ENCODE data around the gene TDRD6. TPM values are rescaled to one million over a fixed set of nuclear protein-coding genes. Genes with fewer than 3 reads are reported as not detected.

TDRD6 gene
- total RNA-seq, 6 experiments from 2014 or later, result 0.13 to 1.4 (median 0.72) TPM

- no peak for TF ChIP-seq POLR2A (IDR thresholded peaks at IDR 0.05)
- no peak for TF ChIP-seq CTCF (IDR thresholded peaks at IDR 0.05)
- 4% methylated on average over 8 of the region's 8 CpGs for WGBS (ENCODE audit: insufficient coverage, low coverage, low lambda C conversion rate, missing lambda C conversion rate)
- peak in 2 of 4 donors; percentile 12 to 16 for ATAC-seq
- DNase-seq, result no peak
- no peaks in the 10 kb centered on the region for H3K27me3 ChIP-seq
- H3K27ac ChIP-seq, result peak overlapping the region in 2 of 3 donors; percentile 92 to 98
- H3K36me3 ChIP-seq, result peaks cover 0 to 5% (median 0%) of the 10 kb centered on the region in 4 donors
- peaks cover 0 to 9% (median 4%) of the 10 kb centered on the region in 4 donors for H3K4me1 ChIP-seq
- peak overlapping the region; percentile 84 to 92 (median 90) for H3K4me3 ChIP-seq
- intact Hi-C loops (cut with DNase I), result no loop called here
- H3K9me3 ChIP-seq, result no peaks in the 10 kb centered on the region
These were observed 35.9 kb upstream of the TDRD6 start for GRCh38 chr6:46651816-46652215.

DNA sequence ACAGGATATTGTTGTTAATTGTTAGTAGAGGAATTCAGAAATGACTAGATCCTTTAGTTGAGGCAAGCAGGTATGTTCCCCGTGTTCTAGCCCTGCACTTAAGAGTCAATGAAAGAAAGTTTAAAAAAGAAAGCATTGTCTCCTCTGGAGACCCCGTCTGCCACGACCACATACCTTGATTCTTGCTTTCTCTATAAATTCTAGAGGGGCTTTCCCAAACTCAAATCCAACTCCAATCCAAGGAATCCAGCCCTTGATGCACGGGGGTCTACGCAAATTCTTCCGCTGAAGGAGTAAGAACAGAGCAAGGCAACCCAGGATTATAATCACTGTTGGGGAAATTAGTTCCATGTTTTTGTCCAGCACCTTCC is 35.5 kb upstream of the TDRD6 start:
- ATAC-seq, result peak in 1 of 4 donors; percentile 8

DNA sequence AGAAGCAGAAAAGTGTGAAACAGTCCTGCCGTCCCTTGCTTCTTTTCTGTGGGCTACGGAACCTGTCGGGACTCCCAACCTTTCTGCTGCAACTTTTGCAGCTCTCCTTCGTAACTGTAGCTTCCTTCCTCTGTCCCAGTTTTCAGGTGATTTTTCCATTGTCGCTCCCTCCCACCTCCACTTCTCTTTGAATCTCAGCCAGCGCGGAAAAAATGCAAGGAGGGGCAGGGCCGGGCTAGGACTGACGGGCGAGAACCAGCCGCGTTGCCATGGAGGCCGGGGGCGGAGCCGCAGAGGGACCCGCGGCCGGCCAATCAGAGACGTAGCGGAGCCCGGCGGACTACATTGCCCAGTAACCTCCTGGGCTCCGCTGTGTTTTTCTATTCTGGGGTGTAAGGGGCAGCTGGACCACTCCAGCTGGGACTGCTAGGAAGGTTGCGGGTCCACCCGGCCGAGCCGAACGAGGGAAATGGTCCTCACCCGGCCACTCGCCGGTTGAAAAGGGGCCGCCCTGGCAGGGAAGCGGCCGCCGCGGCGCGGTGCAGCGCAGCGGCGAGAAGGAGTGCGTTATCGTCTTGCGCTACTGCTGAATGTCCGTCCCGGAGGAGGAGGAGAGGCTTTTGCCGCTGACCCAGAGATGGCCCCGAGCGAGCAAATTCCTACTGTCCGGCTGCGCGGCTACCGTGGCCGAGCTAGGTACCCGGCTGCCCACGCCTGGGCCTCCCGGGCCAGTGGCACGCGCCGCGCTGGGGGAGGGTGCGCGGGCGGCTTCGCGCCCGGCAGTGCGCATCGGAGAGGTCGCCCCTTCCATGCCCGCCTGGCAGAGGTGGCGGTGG is 34.9 kb upstream of the TDRD6 start, which contains the start of the genes CYP39A1 and SLC25A27:
Gene CYP39A1 (minus strand): TSS at position 216 of the 836 bp plus-strand sequence. CDS start 236 bp downstream, outside the sequence.
Gene SLC25A27 (plus strand): TSS at position 373 of the 836 bp plus-strand sequence. CDS start 218 bp downstream, at position 591.
- DNase-seq, result peak; percentile 96 to 99 (median 98)
- intact Hi-C loops (cut with DNase I), result no loop called here
- no peaks in the 10 kb centered on the region for H3K27me3 ChIP-seq
- no peak for TF ChIP-seq CTCF (IDR thresholded peaks at IDR 0.05)
- TF ChIP-seq POLR2A (IDR thresholded peaks at IDR 0.05), result peak; percentile 89
- H3K4me1 ChIP-seq, result peaks cover 0 to 11% (median 4%) of the 10 kb centered on the region in 4 donors
- ATAC-seq, result peak; percentile 87 to 98 (median 95)
- no peaks in the 10 kb centered on the region for H3K9me3 ChIP-seq
- H3K36me3 ChIP-seq, result peaks cover 0 to 5% (median 0%) of the 10 kb centered on the region in 4 donors
- H3K4me3 ChIP-seq, result peak within 1 kb of the TSS; percentile 84 to 92 (median 90)
- 2% methylated on average over 23 of the region's 72 CpGs for WGBS (ENCODE audit: insufficient coverage, low coverage, low lambda C conversion rate, missing lambda C conversion rate)
- H3K27ac ChIP-seq, result peak within 1 kb of the TSS; percentile 60 to 98 (median 92)

More for the DNA sequence above, 35.5 kb upstream of the TDRD6 start:
- H3K4me1 ChIP-seq, result peaks cover 0 to 9% (median 4%) of the 10 kb centered on the region in 4 donors
- DNase-seq, result no peak
- intact Hi-C loops (cut with DNase I), result no loop called here
- peak overlapping the region; percentile 84 to 92 (median 90) for H3K4me3 ChIP-seq
- no peaks in the 10 kb centered on the region for H3K9me3 ChIP-seq
- TF ChIP-seq POLR2A (IDR thresholded peaks at IDR 0.05), result no peak
- TF ChIP-seq CTCF (IDR thresholded peaks at IDR 0.05), result no peak
- H3K36me3 ChIP-seq, result peaks cover 0 to 5% (median 0%) of the 10 kb centered on the region in 4 donors
- no peaks in the 10 kb centered on the region for H3K27me3 ChIP-seq
- WGBS (ENCODE audit: insufficient coverage, low coverage, low lambda C conversion rate, missing lambda C conversion rate), result 0% methylated on average over 6 of the region's 6 CpGs
- H3K27ac ChIP-seq, result peak overlapping the region; percentile 60 to 98 (median 92)

GRCh38 chr6:46653439-46654195 is 34.1 kb upstream of the TDRD6 start:
- DNase-seq, result no peak
- H3K27ac ChIP-seq, result peak overlapping the region; percentile 60 to 98 (median 92)
- WGBS (ENCODE audit: insufficient coverage, low coverage, low lambda C conversion rate, missing lambda C conversion rate), result 9% methylated on average over 7 of the region's 10 CpGs
- intact Hi-C loops (cut with DNase I), result no loop called here
- no peaks in the 10 kb centered on the region for H3K9me3 ChIP-seq
- no peak for ATAC-seq
- peaks cover 0 to 5% (median 0%) of the 10 kb centered on the region in 4 donors for H3K36me3 ChIP-seq
- TF ChIP-seq POLR2A (IDR thresholded peaks at IDR 0.05), result no peak
- TF ChIP-seq CTCF (IDR thresholded peaks at IDR 0.05), result no peak
- H3K27me3 ChIP-seq, result no peaks in the 10 kb centered on the region
- H3K4me1 ChIP-seq, result peaks cover 0 to 14% (median 4%) of the 10 kb centered on the region in 4 donors
- H3K4me3 ChIP-seq, result peak overlapping the region; percentile 84 to 92 (median 90)

Measured in right lobe of liver (tissue), 6 donors.